Effector memory CD8-positive, alpha-beta T cell (primary cell): ENCODE results near the gene AMOTL1.

Experiments used
- ATAC-seq: fragments of 150-1000 bp; cut with Tn5 transposase; replicated peaks from 2 replicates; pipeline ENCODE4 v1.10.0; 2021; ENCODE audit warnings: mild to moderate bottlenecking, moderate library complexity
- DNase-seq, 3 experiments: peaks; one replicate each; pipeline ENCODE4 v3.0.0; 2021
- H3K27ac Mint-ChIP-seq, 2 donors: one replicate each; pipeline ENCODE4 v1.8.0; 2022; ENCODE audit warnings: mild to moderate bottlenecking in 2 of 2, mixed read lengths in 2 of 2, moderate library complexity in 2 of 2
- H3K27me3 Mint-ChIP-seq, 2 donors: one replicate each; pipeline ENCODE4 v1.8.0; 2022; ENCODE audit warnings: mixed read lengths in 2 of 2
- H3K36me3 Mint-ChIP-seq: one replicate; pipeline ENCODE4 v1.8.0; 2022; ENCODE audit warnings: mild to moderate bottlenecking, moderate library complexity, mixed read lengths; ENCODE audit not compliant: insufficient read depth
- H3K4me1 Mint-ChIP-seq, 2 donors: one replicate each; pipeline ENCODE4 v1.8.0; 2022; ENCODE audit warnings: low read depth in 2 of 2, mixed read lengths in 2 of 2
- H3K4me3 Mint-ChIP-seq, 2 donors: one replicate each; pipeline ENCODE4 v1.8.0; 2022; ENCODE audit warnings: mild to moderate bottlenecking in 2 of 2, mixed read lengths in 2 of 2, moderate library complexity in 2 of 2
- H3K9me3 Mint-ChIP-seq, 2 donors: one replicate each; pipeline ENCODE4 v1.8.0; 2022; ENCODE audit warnings: mixed read lengths in 2 of 2

The AMOTL1 gene

DNA sequence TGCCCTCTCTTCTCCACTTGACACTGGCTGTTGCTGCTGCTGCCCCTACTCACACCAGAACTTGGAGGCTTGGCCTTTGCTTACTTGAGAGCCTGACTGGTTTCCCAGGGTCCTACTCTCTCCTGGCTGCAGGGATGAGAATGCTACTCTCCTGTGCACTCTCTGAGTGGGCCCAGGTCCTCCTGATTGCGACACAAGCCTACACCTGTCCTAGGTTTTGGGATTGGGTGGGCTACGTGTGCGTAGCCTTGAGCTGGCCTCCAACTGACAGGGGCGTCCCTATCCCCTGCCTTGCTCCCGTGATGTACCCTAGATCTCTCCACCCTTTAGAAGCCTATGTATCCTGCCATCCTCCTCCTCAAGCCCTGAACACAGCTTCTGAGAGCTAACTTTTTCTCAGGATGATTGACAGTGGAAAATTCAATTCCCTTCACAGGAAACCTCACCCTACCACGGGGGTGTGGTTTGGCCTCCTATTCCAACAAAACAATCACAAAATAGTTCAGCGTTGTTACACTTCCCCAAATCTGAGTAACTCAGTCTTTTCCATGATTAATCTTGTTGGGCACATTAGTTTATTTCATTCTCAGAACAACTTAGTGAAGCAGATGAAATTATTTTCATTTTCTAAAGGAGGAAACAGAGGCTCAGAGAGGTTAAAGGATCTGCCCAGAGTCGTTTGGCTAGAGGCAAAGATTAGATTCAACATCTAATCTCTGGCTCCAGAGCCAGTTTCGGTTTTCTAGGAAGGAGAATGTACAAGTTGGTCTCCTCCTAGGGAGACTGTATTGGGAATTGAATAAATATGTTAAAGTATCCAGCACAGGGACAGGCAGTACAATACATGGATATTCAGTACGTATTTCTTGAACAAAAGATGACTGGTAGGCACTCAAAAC lies 17.6 kb upstream of the AMOTL1 start:
- no peaks in the 10 kb centered on the region for H3K9me3 Mint-ChIP-seq
- H3K27ac Mint-ChIP-seq: no peak overlapping the region
- no peaks in the 10 kb centered on the region for H3K36me3 Mint-ChIP-seq
- DNase-seq (no peak), ATAC-seq (no peak)
- H3K4me1 Mint-ChIP-seq: no peaks in the 10 kb centered on the region
- H3K4me3 Mint-ChIP-seq: no peak overlapping the region
- peaks cover 61 to 86% of the 10 kb centered on the region in 2 donors for H3K27me3 Mint-ChIP-seq

DNA sequence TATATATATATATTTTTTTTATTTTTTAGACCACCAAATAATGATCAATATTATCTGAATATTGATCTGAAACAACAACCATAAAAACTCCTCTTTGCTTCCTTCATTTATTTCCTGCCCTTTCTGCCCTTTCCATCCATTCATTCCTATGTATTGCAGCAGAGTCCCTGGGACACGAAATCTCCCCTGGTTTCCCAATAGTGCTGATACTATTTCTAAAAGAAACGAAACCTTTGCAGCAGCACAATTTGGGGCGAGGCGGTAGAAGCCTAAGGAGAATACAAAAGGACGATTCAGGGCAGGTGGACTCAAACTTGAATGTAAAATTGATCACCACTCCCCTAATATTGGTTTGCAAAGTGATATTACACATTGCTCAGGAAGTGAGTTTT lies 16.9 kb upstream of the AMOTL1 start:
- ATAC-seq: no peak
- no peak for DNase-seq
- no peaks in the 10 kb centered on the region for H3K9me3 Mint-ChIP-seq
- no peaks in the 10 kb centered on the region for H3K36me3 Mint-ChIP-seq
- H3K4me3 Mint-ChIP-seq: no peak overlapping the region
- no peak overlapping the region for H3K27ac Mint-ChIP-seq
- peaks cover 54 to 80% of the 10 kb centered on the region in 2 donors for H3K27me3 Mint-ChIP-seq
- no peaks in the 10 kb centered on the region for H3K4me1 Mint-ChIP-seq

DNA sequence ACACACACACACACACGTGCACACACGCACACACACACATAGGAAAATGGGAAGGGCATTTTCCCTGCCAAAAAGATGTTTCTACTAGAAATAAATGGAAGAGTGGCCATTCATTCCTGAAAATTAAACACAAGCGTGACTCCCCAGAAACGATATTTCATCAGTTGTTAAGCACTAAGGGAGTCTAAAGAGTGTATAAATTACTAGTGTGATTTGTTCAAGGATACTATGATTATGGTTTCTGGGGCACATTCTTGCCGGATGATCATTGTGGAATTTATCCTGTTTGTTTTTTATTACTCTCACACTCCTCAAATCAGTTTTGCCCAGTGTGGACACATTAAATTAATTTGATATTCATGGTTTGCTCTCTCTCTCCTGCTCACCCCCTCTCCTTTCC lies 16.4 kb upstream of the AMOTL1 start:
- Mint-ChIP-seq H3K4me1 (no peaks in the 10 kb centered on the region), H3K27me3 (peaks cover 49 to 74% of the 10 kb centered on the region in 2 donors), H3K9me3 (no peaks in the 10 kb centered on the region), H3K27ac (no peak overlapping the region), H3K4me3 (no peak overlapping the region), H3K36me3 (no peaks in the 10 kb centered on the region)
- ATAC-seq (no peak), DNase-seq (no peak)

DNA sequence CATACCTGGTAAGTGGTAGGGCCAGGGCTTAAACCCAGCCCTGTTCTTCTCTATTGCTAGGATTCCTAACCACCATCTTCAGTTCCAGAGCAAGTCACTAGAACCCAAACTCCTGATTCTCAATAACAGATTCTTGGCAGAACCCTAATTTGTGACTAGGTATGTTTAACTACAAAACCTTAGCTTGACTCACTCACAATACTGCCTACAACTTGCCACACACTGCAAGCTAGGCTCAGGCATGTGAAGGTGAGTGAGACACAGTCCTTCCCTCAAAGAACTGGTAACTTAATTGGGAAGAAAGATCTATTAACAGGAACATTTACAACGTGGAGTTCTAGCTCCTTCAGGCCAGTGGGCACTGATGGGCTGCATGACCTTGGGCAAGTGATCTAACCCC lies 14.5 kb upstream of the AMOTL1 start:
- ATAC-seq: no peak
- Mint-ChIP-seq H3K4me3 (no peak overlapping the region), H3K4me1 (no peaks in the 10 kb centered on the region), H3K27me3 (peaks cover 54 to 59% of the 10 kb centered on the region in 2 donors), H3K27ac (no peak overlapping the region), H3K36me3 (no peaks in the 10 kb centered on the region), H3K9me3 (no peaks in the 10 kb centered on the region)
- DNase-seq: no peak

DNA sequence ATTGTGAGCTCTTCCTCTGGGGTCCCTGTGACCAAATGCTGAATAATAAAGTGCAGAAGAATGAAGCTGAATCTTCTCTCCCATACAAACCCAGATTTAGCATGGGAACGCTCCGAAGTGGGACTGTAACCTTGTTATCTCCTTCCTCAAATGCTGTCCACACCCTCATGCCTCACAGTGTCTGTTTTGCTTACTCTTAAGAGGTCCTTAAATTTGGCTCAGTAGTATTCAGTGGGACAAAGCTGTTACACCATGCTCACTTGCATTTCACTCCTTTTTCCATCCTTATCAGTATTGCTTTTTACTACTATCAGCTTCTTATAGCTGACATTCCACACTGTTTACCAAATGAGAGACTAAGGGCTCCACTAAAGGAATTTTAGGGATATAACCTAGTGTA lies 13.8 kb upstream of the AMOTL1 start:
- DNase-seq: no peak
- no peaks in the 10 kb centered on the region for H3K36me3 Mint-ChIP-seq
- no peaks in the 10 kb centered on the region for H3K4me1 Mint-ChIP-seq
- H3K4me3 Mint-ChIP-seq: no peak overlapping the region
- no peak overlapping the region for H3K27ac Mint-ChIP-seq
- H3K9me3 Mint-ChIP-seq: no peaks in the 10 kb centered on the region
- ATAC-seq: no peak
- peaks cover 47 to 53% of the 10 kb centered on the region in 2 donors for H3K27me3 Mint-ChIP-seq

DNA sequence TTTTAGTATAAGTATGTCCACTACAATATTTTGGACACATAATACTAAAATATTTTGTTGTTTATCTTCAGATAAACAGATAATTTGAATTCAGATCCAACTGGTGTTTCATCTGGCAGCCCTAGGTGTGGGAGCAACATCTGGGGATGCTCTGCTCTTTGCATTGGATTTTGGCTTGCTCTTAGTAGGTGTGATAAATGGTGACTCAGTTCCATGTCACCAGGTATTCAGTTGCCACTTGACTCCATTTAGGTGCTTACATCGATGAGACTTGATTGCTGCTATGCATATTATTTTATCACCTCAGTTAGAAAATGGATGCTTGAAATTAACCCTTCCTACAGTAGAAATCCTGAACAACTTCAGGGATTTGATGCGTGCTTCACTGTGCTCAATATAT lies 13.3 kb upstream of the AMOTL1 start:
- Mint-ChIP-seq H3K27ac (no peak overlapping the region), H3K4me1 (no peaks in the 10 kb centered on the region), H3K9me3 (no peaks in the 10 kb centered on the region), H3K36me3 (no peaks in the 10 kb centered on the region), H3K4me3 (no peak overlapping the region), H3K27me3 (peaks cover 42 to 48% of the 10 kb centered on the region in 2 donors)
- no peak for ATAC-seq
- DNase-seq: no peak

DNA sequence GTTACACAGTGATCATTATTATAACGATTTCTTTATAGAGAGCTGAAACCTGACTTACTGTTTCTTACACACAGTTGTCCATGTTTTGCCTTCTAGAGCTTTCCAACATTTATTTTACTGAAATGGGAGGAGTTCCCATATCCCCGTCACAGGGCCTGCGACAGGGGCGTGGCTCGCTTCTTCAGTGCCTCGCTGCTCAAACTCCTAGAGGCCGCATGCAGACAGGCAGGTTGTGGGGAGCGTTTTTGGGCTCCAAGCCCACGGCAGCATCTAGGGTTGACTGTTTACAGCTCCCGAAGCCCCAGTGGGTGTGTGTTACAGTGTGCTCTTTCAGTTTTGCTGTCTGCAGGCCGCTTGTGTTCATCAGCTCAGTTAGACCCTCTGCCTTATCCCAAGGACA lies 12.7 kb upstream of the AMOTL1 start:
- ATAC-seq (no peak), DNase-seq (no peak)
- Mint-ChIP-seq H3K36me3 (no peaks in the 10 kb centered on the region), H3K4me1 (no peaks in the 10 kb centered on the region), H3K9me3 (no peaks in the 10 kb centered on the region), H3K27ac (no peak overlapping the region), H3K27me3 (peaks cover 36 to 48% of the 10 kb centered on the region in 2 donors), H3K4me3 (no peak overlapping the region)

DNA sequence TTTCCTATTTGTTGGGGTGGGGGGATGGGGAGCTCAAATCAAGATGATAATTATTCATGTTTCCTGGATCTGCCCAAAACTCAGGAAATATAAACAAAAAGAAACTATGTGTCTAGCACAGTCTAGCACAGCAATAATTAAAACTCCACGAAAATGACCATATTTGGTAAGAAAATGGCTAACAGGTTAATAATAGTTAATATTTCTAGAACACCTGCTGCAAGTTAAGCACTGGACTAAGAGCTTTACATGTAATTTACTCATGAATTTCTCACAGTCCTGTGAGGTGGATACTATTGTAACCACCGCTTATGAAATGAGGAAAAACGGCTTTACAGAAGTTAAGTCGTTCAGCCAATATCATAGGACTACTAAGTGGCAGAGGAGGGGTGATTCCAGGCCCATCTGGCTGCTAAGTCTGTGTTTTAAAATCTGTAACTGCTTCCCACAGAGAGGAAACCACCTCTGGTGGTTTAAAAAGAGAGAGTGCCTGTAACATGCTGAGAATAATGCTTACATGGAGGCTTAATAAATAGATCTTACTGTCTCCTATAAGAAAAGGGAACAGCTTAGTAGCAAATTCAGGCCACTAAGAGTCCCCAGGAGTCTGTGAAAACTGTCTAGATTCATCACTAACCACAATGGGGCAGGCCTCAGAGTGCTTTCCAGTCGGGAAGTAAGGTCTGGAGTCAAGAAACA lies 11.0 kb upstream of the AMOTL1 start:
- DNase-seq (no peak), ATAC-seq (no peak)
- H3K36me3 Mint-ChIP-seq: no peaks in the 10 kb centered on the region
- H3K9me3 Mint-ChIP-seq: no peaks in the 10 kb centered on the region
- H3K27ac Mint-ChIP-seq: no peak overlapping the region
- H3K4me1 Mint-ChIP-seq: no peaks in the 10 kb centered on the region
- H3K4me3 Mint-ChIP-seq: no peak overlapping the region
- H3K27me3 Mint-ChIP-seq: peaks cover 27 to 35% of the 10 kb centered on the region in 2 donors

DNA sequence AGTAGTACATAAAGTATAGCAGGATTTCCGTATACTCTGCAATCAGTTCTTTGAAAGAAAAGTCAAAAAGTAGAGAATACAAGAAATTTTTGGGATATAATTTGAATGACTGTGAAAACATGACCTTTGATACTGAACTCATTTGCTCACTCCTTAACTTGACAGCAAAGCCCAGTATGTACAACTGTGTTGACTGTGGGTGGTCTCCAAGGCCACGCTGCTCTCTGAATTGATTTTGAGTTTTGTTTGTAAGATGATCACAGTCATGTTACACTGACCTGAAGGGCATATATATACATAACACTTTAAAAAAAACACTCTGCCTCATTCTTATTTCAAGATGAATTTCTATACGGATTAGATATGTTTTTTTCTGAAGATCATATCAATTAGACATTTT lies 9.5 kb upstream of the AMOTL1 start:
- Mint-ChIP-seq H3K4me3 (no peak overlapping the region), H3K9me3 (no peaks in the 10 kb centered on the region), H3K36me3 (no peaks in the 10 kb centered on the region), H3K27me3 (peaks cover 20 to 22% of the 10 kb centered on the region in 2 donors), H3K4me1 (no peaks in the 10 kb centered on the region), H3K27ac (no peak overlapping the region)
- no peak for DNase-seq
- ATAC-seq: no peak

DNA sequence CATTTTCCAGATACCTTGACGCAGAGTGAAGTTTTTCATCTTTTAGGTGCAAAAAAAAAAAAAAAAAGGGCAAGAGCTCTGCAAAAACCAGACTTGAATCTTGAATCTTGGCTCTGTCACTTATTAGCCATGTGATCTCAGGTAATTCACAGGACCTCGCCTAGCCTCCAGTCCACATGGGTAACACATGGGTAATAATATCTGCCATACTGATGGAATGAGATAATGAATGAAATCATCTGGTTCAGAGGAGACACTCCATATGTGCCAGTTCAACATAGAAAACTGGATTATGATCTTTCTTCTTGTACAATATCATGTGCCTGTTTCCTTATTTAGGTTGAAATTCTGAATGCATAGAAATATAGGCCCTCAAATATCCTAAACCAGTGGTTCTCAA lies 8.6 kb upstream of the AMOTL1 start:
- no peak overlapping the region for H3K27ac Mint-ChIP-seq
- H3K36me3 Mint-ChIP-seq: no peaks in the 10 kb centered on the region
- peaks cover 12 to 14% of the 10 kb centered on the region in 2 donors for H3K27me3 Mint-ChIP-seq
- no peaks in the 10 kb centered on the region for H3K4me1 Mint-ChIP-seq
- DNase-seq: no peak
- H3K4me3 Mint-ChIP-seq: no peak overlapping the region
- ATAC-seq: no peak
- H3K9me3 Mint-ChIP-seq: no peaks in the 10 kb centered on the region

DNA sequence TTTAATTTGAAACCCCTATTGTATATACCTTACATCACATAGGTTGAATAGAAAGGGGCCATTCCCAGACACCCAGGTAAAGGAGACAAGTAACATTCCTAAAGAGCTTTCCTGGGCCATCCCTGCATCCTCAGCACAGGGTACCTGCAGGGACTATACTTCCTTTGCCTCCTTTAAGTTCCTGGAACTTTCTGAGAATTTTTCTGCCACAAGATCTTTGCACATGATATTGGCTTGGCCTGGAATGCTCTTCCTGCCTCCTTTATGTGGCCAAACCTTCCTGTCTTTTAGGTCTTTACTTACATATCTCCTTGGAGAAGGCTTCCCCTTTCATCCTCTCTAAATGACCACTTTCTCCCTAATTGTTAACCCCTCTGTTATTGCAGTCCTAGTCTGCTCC lies 7.9 kb upstream of the AMOTL1 start:
- H3K9me3 Mint-ChIP-seq: no peaks in the 10 kb centered on the region
- ATAC-seq (no peak), DNase-seq (no peak)
- H3K27me3 Mint-ChIP-seq: peaks cover 11 to 12% of the 10 kb centered on the region in 2 donors
- no peaks in the 10 kb centered on the region for H3K4me1 Mint-ChIP-seq
- H3K36me3 Mint-ChIP-seq: no peaks in the 10 kb centered on the region
- no peak overlapping the region for H3K4me3 Mint-ChIP-seq
- no peak overlapping the region for H3K27ac Mint-ChIP-seq

DNA sequence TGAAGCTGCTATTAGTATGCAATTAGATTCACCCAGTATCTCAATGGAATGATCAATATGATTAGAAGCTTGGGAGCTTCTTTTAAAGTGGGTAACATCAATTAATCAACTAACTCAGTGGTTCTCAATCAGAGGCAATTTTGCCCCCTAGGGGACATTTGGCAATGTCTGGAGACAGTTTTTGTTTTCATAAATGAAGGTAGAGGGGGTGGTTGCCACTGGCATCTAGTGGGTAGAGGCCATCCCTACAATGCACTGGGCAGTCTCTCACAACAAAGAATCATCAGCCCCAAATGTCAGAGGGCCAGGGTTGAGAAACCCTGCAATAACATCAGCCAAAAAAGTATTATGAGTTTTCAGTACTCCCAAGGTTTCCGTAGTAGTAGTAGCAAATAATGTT lies 5.9 kb upstream of the AMOTL1 start:
- Mint-ChIP-seq H3K27me3 (peaks cover 11 to 12% of the 10 kb centered on the region in 2 donors), H3K36me3 (no peaks in the 10 kb centered on the region), H3K9me3 (no peaks in the 10 kb centered on the region), H3K27ac (no peak overlapping the region), H3K4me3 (no peak overlapping the region), H3K4me1 (no peaks in the 10 kb centered on the region)
- ATAC-seq: no peak
- DNase-seq: no peak

DNA sequence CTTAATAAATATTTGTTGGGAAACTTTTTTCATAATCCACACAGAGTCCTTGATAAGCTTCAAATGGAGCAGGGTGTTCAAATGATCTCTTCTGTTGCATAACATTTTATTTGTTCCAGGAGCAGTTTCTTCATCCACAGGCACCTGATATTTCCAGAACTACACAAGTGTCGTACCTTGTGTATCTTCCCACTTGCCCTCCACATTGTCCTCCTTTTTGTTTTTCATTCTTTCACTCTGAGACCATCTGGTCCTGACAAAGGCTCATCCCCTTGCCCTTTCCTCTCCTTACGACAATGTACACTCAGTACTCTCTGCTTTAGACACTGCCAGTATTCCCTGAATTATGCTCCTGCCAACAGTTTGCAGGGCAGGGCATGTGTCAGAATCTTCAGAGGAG lies 5.2 kb upstream of the AMOTL1 start:
- Mint-ChIP-seq H3K27ac (no peak overlapping the region), H3K27me3 (peaks cover 6 to 11% of the 10 kb centered on the region in 2 donors), H3K4me3 (no peak overlapping the region), H3K9me3 (no peaks in the 10 kb centered on the region), H3K36me3 (no peaks in the 10 kb centered on the region), H3K4me1 (no peaks in the 10 kb centered on the region)
- DNase-seq: no peak
- no peak for ATAC-seq

DNA sequence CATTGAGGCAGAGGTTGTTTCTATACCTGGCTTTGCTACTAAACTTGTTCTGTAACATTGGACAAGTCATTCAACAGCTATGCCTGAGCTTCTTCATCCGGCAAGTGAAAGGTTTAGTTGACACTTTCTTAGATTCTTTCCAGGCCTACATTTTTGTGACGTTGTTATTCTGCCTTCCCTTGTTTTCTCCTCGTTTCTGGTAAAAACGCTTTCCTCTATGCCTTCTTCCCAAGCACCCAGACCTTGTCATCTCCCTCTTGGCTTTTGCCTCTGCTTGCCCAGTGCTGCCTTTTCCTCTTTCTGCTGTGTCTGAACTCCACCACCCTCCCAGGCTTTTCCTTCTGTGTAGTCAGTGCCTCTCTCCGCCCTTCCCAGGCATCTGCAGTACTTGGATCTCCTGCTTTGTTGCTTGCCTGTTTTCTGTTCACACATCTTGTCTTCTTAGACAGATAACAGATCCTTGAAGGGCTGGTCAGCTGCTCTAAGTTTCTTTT lies 1.4 kb upstream of the AMOTL1 start:
- no peak for ATAC-seq
- DNase-seq: no peak
- Mint-ChIP-seq H3K27ac (no peak overlapping the region), H3K4me3 (no peak overlapping the region), H3K36me3 (no peaks in the 10 kb centered on the region), H3K27me3 (peaks cover 27 to 30% of the 10 kb centered on the region in 2 donors), H3K9me3 (no peaks in the 10 kb centered on the region), H3K4me1 (no peaks in the 10 kb centered on the region)
